ENCODE results near the gene LRRC23.
"Not testable (repeated sequence)": the region's sequence is repeated elsewhere in the genome, so short reads cannot be mapped to it uniquely, and the experiment has no call there.

GRCh38 chr12:6886206-6886999 lies 18.2 kb upstream of the LRRC23 start:
- not testable (repeated sequence) for TF ChIP-seq TAF1 (IDR thresholded peaks at IDR 0.05; ENCODE audit: low read depth); CTCF (IDR thresholded peaks at IDR 0.05; ENCODE audit: poor library complexity, severe bottlenecking)

Data from neural cell (in vitro differentiated cells).